HG03432 (cell line): ENCODE results near the gene ABCC8.
"Not testable (repeated sequence)": the region's sequence is repeated elsewhere in the genome, so short reads cannot be mapped to it uniquely, and the experiment has no call there.

Experiments
- ATAC-seq: cut with Tn5 transposase; IDR thresholded peaks from one replicate; pipeline ENCODE4 v1.9.1; 2021; ENCODE audit warnings: mild to moderate bottlenecking, moderate library complexity; ENCODE audit not compliant: unreplicated experiment

ABCC8 gene

GRCh38 chr11:17434108-17434507 lies 42.5 kb downstream of the ABCC8 start:
- no peak for ATAC-seq

- ATAC-seq = no peak
These were observed 44.6 kb downstream of the ABCC8 start for GRCh38 chr11:17432002-17432401.

- no peak for ATAC-seq
These were observed 45.5 kb downstream of the ABCC8 start for GRCh38 chr11:17431139-17431538.

- no peak for ATAC-seq
These were observed 46.0 kb downstream of the ABCC8 start for GRCh38 chr11:17430616-17431015.

GRCh38 chr11:17428925-17429324 lies 47.7 kb downstream of the ABCC8 start:
- no peak for ATAC-seq

- ATAC-seq = no peak
These were observed 48.4 kb downstream of the ABCC8 start for GRCh38 chr11:17428261-17428660.

GRCh38 chr11:17426233-17426632 lies 50.4 kb downstream of the ABCC8 start:
- not testable (repeated sequence) for ATAC-seq

- ATAC-seq = no peak
These were observed 52.9 kb downstream of the ABCC8 start for GRCh38 chr11:17423533-17424310.

- ATAC-seq = no peak
These were observed 54.9 kb downstream of the ABCC8 start for GRCh38 chr11:17421781-17422180.

- no peak for ATAC-seq
These were observed 58.1 kb downstream of the ABCC8 start for GRCh38 chr11:17418444-17419081.

- ATAC-seq = no peak
These were observed 60.2 kb downstream of the ABCC8 start for GRCh38 chr11:17416492-17416891.

GRCh38 chr11:17415523-17416104 lies 61.0 kb downstream of the ABCC8 start:
- no peak for ATAC-seq

GRCh38 chr11:17414992-17415391 lies 61.7 kb downstream of the ABCC8 start:
- ATAC-seq = no peak

- no peak for ATAC-seq
These were observed 62.3 kb downstream of the ABCC8 start for GRCh38 chr11:17414317-17414737.

- ATAC-seq = no peak
These were observed 63.0 kb downstream of the ABCC8 start for GRCh38 chr11:17413414-17414316.

GRCh38 chr11:17412488-17413180 lies 64.0 kb downstream of the ABCC8 start:
- ATAC-seq = no peak

GRCh38 chr11:17411418-17411817 lies 65.2 kb downstream of the ABCC8 start:
- no peak for ATAC-seq

GRCh38 chr11:17410606-17411379 lies 65.9 kb downstream of the ABCC8 start:
- ATAC-seq = no peak

GRCh38 chr11:17408641-17409040 lies 68.0 kb downstream of the ABCC8 start:
- ATAC-seq = no peak

GRCh38 chr11:17408026-17408425 lies 68.6 kb downstream of the ABCC8 start:
- ATAC-seq = no peak
